HG03354 (cell line): ENCODE data around the gene PTPN20.

Experiments
- ATAC-seq: cut with Tn5 transposase; IDR thresholded peaks from one replicate; pipeline ENCODE4 v1.9.1; 2021; ENCODE audit warnings: mild to moderate bottlenecking; ENCODE audit not compliant: unreplicated experiment, poor library complexity, severe bottlenecking

The PTPN20 gene

DNA sequence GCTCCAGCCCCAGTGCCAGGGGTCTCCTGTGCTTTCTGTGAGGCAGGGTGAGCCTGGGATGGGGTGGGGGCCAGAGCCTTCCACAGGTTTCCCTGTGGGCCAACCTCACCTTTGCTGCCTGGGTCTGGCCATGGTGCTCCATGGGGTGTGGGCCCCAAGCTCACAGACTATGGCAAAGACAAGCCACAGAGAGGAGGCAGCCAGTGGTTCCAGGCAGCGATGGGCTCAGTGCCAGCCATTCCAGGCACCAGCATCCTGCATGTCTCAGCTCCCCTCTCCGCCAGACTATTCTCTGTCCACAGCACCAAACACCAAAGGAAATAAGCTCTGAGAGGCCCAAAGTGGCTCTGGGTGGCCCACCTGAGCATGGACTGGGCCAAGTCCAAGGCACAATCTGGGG lies 133.5 kb downstream of the PTPN20 start:
- no peak for ATAC-seq

DNA sequence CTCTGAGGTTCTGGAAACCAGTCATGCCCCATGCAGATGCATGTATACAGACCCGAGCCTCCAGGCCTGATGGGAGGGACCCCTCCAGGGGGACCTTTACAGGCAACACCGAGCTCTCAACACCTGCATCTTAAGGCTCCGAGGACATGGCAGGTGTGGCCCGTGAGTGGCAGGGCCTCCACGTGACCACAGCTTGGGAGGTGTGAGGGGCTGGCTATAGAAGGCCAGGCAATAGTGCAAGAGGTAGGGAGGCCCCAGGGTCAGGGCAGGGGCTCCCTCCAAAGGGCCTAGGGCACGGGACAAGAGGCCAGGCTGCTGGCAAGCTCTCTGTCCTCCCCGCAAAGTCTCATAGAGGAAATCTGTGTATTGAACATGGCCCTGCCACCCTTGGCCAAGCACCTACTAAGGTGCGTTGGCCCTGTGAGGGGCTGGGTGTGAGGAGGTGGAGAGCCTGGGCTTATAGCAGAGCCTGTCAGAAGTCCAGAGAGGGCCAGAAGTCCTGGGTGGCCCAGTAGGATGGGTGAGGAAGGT lies 134.2 kb downstream of the PTPN20 start:
- no peak for ATAC-seq

DNA sequence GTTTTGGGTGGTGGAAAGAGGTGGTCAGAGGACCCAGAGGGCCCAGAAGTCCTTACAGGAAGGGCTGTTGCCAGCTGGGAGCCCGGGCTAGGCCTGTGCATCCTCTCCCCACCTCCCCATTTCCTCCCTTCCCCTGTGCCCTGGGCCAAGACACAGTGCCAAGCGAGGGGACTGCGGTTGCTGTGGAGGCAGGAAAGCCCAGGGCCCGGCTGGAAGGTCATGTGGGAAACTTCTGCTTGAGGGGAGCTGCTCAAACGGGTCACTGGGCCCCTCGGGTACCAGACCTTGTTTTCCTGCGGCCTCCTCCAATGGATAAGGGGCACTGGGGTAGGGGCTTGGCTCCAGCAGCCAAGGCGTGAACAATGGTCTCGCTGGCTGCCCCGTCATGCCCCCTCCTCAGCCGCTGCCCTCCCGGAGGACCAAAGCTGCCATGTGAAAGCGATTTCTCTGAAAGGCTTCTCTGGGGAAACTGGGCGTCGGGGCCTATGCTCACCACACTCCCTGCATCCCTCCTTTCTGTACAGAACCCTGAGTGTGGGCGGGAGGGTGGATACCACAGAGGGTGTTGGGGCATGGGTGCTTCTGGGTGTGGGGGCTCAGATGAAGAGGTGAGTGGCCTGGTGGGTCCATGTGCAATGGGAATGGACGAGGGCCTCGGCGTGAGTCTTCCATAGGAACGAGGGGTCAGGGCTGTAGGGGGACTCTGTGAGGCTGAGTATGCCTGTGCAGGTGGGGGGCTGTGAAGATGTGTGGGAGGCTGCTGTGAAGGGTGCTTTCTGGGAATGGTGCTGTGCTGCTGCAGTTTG lies 135.3 kb downstream of the PTPN20 start:
- no peak for ATAC-seq

GRCh38 chr10:47047127-47047504 lies 135.9 kb downstream of the PTPN20 start:
- no peak for ATAC-seq

DNA sequence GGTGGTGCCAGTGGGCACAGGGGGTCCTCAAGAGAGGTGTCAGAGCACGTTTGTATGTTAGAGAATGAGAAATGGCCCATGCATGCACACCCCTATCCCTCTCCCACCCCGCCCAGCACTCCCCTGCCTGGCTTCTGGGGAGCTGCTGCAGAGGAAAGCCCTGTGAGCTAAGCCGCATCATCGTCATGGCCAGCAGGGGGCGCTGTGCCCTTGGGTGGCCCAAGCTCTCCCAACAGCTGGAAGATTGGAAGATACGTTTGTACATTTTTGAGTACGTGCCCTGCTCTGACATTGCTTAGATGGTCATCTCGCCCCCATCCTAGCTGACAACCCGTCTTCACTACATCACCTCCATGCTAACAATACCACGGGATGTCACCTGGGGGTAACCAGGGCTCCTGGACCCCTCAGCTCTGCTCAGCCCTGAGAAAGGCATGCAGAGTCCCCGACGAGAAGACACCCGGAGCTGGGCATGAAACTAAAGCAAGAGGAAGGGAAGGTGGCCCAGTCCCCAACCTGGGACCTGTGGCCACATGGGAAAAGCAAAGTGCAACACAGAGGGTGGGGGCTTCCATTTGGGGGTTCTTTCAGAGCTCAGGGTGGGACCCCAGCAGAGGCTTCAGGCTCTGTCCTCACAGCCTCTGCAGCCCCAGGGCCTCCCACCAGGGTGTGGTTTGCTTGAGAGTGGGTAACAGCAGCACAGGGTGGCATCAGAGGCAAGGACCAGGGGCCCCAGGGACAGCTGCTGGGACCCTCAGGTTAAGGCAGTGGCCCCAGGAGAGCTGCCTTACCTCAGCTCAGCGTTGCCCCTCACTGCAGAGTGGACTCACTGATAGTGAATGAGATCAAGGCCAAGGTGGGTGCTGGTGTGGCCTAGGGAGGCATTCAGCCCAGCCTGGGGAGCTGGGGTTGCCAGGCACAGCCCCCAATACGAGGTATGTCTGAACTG lies 136.6 kb downstream of the PTPN20 start:
- ATAC-seq: no peak

DNA sequence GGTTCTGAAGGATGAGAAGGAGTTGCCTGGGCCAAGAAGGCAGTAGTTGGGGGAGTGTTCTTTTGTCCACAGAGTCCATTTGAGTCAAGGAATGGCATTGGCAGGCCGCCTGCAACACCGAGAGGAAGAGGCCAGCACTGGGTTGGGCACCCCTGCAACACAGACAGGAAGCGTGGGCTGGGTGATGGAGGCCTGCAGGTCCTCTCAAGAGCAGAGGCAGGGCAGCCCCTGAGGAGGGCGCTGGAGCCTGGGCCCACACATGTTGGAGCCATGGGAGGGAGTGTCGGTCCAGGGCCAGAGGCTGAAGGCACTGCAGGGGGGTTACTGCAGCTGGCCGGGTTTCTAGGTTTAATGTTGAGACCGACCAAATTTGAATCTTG lies 137.3 kb downstream of the PTPN20 start:
- ATAC-seq: no peak

DNA sequence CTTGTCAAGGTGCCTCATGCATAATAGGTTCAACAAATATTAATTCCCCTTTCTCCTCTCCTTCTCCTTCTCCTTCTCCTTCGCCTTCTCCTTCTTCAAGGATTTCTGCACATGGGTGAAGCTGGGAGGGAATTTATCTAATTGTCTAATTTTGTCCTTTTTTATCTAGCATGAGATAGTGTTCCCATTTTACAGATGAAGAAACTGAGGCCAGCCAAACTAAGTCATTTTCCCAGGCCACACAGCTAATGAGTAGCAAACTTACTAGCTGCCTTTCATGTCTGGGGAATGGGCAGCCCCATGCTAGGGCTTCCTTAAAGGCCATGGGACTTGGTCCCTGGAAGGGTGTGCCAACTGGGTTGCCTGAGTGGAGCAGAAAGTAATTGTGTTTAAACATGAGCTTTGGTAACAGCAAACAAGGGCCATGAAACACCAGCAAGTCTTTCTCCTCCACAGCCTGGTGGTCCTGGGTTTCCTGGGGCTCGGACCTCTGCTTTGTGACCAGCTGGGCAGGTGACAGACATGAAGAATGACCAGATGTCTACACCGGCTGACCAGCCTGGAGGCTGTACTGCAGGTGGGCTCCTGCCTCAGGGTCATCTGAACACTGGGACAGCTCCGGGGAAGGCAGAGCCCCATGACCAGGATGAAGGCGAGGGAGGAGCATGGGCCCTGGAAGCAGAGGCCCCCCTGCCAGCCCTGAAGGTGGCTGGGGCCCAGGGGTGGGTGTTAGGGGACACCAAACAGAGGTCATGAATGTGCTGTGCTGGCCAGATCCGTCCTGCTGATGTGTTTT lies 138.0 kb downstream of the PTPN20 start:
- ATAC-seq: no peak

DNA sequence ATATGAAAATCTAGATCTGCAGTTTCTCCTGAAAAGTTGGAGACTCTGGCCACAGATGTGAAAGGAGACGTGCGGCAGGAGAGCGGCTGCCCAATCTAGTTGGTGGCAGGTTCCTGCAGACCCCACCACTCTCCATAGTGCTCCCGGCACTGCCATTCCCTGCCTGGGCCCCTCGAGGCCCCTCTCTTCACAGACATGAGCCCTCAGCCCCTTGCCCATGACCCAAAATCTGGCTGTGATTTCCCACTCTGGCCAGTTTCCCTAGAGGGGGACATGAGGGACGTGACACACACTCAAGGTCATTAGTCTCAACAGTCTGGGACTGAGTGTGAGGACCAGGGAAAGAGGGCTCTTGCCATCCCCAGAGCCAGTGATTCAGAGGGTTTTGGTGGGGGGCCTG lies 138.7 kb downstream of the PTPN20 start:
- ATAC-seq: no peak

GRCh38 chr10:47050618-47051455 lies 139.6 kb downstream of the PTPN20 start:
- no peak for ATAC-seq

DNA sequence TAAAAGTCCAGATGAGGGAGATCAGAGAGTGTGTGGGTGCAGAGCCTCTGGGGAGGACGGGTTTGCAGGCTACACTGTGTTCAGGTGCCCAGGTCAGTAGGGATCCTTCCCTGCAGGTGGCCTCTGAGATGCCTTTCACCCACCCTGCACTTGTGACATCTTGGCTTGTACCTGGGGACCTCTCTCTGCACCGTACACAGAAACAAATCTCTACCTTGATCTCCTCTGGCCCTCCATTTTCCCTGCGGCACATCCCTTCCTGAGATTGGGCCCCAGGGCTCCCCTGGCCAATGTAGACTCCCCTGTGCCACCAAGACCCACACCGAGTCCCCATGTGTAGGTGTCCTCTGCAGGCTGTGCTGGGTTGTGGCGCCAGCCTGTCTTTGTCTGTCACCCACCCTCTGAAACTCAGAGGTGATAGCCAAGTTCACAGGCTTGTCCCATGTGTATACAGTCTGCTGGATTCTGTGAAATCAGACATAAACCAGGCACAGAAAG lies 140.6 kb downstream of the PTPN20 start:
- no peak for ATAC-seq
